Left hindlimb (tissue), 1 donor: ENCODE results near the gene MYH14.

ENCODE experiments used
- DNase-seq: peaks from one replicate; pipeline ENCODE4 v3.0.0-alpha.2; 2018

MYH14 gene

GRCh38 chr19:50300051-50300450 lies 96.6 kb downstream of the MYH14 start:
- DNase-seq: no peak

DNA sequence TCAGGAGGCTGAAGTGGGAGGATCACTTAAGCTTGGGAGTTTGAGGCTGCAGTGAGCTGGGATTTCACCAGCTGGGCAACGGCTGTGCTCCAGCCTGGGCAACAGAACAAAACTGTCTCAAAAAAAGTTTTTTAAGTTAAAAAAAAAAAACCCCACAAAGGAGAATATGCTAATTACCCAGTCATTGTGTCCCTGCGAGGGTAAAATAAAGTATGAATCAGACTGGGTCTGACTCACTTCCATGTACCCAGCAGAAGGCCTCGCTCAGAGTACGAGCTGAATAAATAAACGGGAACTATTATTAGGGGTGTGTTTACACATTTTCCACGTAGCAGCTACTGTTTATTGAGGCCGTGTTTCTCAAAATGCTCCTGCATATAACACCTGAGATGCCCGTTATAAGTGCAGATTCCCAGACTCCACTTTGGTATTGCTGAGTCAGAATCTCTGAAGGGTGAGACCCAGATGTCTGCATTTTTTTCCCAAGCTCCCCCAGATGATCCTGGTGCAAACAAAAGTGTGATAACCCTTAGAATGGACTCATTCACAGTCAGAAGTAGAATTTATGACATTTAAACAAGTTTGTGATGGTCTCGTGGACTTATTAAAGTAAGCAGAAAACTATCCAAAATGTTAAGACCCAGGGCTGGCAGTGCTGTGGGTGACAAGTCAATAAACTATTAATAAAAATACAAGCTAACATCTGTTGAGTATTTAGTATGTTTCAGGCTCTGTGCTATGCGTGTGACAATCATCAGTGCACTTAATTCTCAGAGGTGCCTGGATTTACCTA lies 97.6 kb downstream of the MYH14 start:
- DNase-seq: no peak

DNA sequence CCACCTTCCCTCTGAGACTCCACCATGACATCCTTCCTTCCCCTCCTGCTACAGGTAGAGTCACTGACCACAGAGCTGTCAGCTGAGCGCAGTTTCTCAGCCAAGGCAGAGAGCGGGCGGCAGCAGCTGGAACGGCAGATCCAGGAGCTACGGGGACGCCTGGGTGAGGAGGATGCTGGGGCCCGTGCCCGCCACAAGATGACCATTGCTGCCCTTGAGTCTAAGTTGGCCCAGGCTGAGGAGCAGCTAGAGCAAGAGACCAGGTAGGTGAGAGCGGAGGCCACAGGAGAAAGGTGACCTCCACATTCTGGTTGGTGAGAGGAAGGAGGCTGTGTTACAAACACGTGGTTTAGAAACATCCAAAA lies 98.2 kb downstream of the MYH14 start:
- DNase-seq: no peak

DNA sequence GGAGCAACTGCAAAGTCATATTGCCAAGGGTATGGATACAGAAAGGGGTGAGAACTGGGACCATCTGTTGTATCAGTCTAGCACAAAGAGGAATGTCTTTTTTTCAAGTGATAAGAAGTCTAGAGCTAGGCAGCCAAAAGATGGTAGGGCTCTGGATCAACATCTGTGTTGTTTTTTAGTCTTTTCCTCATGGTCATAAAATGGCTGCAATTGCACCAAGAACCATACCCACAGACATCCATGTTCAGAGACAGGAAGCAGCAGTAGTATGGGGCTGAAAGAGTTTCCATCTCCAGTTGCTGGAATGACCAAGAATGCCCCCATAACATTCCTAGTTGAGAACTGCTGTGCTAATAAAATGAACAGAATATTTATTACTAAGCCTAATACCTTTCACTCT lies 100.1 kb downstream of the MYH14 start:
- DNase-seq: no peak

GRCh38 chr19:50308991-50309390 lies 105.6 kb downstream of the MYH14 start:
- DNase-seq: no peak

- DNase-seq: no peak
These were observed 106.1 kb downstream of the MYH14 start for GRCh38 chr19:50309396-50310125.

GRCh38 chr19:50310759-50311465 lies 107.5 kb downstream of the MYH14 start:
- no peak for DNase-seq

GRCh38 chr19:50311723-50312635 lies 108.6 kb downstream of the MYH14 start:
- DNase-seq: no peak

DNA sequence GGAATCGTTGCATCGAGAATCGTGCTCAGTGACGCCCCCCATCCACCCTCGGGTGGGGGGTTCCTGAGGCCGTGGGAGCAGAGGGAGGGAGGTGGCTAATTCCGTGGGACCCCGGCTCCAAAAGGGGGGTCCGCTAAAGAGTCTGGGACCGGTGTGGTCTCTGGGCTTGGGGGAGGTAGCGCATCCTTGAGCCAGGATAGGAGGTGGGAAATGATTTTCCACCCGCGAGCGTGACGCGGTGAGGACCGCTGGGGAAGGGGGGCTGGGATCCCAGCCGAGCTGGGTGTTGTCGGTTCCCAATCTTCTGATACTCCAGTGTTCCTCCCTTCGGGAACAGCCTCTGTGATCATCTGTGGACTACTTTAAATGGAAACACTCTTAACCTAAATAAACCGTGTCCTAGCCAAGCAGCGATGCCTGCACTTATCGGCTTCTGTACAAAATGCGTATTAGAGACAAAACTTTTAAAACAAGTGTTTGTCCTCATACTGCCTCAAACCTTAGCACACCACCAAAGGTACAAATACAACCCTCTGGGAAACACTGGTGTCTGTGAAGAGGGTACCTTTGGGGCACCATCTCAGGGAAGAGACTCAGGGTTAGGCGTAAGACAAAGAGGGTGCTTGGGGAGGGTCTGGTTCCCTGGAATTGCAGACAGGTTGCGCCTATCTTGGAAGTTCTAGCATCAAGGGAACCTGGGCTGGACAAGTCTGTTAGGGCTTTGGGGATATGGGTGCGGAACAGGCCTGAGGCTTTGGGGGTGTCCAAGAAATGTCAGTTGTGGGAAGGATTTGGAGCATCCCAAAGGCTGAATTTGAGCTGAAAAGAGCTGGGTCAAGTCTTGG lies 109.8 kb downstream of the MYH14 start:
- no peak for DNase-seq

GRCh38 chr19:50313812-50314536 lies 110.6 kb downstream of the MYH14 start:
- no peak for DNase-seq

DNA sequence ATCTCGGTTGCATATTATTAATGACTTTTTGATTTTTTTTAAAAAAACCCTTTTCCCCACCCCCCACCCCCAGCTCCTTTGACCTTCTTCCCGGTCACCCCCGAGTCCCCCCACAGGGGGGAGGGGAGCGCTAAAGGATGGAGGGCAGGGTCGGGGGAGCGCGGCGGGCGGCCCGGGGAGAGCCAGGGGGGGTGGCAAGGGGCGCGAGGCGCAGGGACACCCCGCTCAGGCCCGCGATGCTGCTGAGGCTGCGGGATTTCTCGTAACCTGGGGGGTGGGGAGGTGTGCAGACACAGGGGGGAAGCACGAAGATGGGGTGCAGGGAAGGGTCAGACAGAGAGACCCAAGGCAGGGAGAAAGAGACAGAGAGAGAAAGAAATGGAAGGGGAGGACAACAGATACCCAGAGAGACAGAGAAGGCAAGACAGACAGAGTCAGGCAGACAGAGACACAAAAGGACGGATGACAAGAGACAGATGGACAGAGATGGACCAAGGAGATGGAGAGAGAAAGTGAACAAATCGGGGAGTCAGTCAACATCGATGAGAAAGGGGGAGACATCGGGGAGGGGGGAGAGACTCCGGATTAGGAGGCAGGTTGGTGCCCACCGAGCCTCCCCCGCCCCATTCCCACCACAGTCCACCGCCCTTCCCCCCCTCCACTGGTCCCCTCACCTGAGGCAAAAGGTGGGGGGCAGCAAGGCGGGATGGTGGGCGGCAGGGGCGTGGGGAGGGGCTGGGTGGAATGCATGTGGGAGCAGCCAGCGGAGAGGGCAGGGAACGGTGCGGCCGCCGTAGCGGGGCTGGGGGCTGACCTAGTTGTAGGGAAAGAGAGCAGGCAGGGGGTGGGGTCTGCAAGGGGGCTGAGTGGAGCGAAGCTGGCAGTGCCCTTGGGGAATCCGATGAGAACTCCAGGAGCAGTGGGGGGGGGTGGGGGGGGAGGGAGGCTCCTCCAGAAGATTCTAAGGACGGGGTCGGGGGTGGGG lies 111.6 kb downstream of the MYH14 start:
- no peak for DNase-seq

- DNase-seq: no peak
These were observed 112.5 kb downstream of the MYH14 start for GRCh38 chr19:50315773-50316448.

DNA sequence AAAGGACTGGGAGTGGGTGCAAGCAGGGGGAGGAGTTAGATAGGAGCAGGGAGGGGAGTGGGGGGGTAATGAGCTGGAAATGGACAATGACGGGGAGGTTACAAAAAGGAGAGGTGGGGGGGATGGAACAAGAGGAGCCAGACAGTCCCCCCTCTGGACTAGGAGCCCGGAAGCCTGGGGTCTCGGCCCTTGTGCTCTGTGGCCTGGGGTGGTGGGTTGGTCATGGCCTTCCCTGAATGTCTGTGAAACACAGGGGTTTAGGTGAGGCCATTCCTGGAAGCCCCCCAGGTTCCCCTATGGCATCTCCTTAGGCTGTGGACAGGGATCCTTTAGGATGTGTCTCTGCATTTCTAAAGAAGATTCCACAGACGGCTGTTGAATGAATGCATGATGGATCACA lies 113.7 kb downstream of the MYH14 start:
- no peak for DNase-seq

DNA sequence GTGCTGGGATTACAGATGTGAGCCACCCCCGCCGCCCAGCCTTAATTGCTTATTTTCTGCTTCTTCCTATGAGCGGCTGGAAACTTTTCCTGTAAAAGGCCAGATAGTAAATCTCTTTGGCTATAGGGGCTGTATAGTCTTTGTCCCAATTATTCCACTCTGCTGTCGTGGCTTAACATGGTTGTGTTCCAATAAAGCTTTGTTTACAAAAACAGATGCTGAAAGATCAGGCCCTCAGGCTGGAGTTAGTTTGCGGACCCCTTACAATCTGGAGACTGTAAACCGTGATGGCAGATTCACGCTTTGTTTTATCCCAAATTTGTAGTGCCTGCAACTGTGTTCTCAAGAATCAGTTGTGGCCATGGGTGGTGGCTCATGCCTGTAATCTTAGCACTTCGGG lies 115.0 kb downstream of the MYH14 start:
- DNase-seq: no peak

GRCh38 chr19:50319156-50319555 lies 115.7 kb downstream of the MYH14 start:
- no peak for DNase-seq

GRCh38 chr19:50320051-50320450 lies 116.6 kb downstream of the MYH14 start:
- DNase-seq: no peak

GRCh38 chr19:50320596-50320995 lies 117.2 kb downstream of the MYH14 start:
- DNase-seq: no peak

DNA sequence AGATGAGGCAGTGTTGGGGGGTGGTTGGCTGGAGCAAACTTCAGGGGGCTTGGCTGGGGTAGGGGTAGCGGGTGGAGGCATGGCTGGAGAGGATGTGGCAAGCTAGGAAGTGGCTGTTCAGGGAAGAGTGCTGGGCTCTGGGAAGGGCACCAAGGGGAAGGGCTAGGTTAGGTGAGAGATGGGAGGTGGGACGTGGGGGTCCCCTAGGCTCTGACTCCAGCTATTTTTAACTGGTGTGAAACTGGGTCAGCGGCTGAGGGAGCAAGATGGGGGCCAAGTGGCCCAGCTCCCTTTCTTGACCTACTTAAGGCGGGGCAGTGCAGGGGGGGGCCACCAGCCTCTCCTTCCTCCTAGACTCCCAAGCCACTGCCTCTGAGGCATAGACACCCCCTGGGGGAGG lies 118.4 kb downstream of the MYH14 start:
- DNase-seq: no peak

GRCh38 chr19:50322234-50322633 lies 118.8 kb downstream of the MYH14 start:
- DNase-seq: no peak
